ENCODE data around the gene SLC25A34. TPM values are rescaled to one million over a fixed set of nuclear protein-coding genes. Genes with fewer than 3 reads are reported as not detected.

SLC25A34 gene
- total RNA-seq, 8 experiments from 2014 or later = 0.49 to 1.5 (median 1.0) TPM

Other genes starting within 250 kb of the SLC25A34 start
- 10 to 100 TPM in 6 of 8 experiments, 1 to 10 TPM in 2; 8.2 to 17.1 (median 13.9) TPM for gene CASP9, start 212.0 kb upstream of the SLC25A34 start, total RNA-seq
- 10 to 100 TPM; 14.4 to 26.0 (median 18.0) TPM for gene DNAJC16, start 209.4 kb upstream of the SLC25A34 start, total RNA-seq
- gene AGMAT, start 151.2 kb upstream of the SLC25A34 start, total RNA-seq = 1 to 10 TPM in 2 of 8 experiments, under 1 TPM in 6; 0.14 to 1.2 (median 0.65) TPM
- gene DDI2, start 118.8 kb upstream of the SLC25A34 start, total RNA-seq = 10 to 100 TPM; 11.1 to 47.4 (median 17.0) TPM
- 10 to 100 TPM; 23.7 to 45.7 (median 33.4) TPM for gene PLEKHM2, start 51.9 kb upstream of the SLC25A34 start, total RNA-seq
- under 1 TPM in 1 of 8 experiments, not detected in 7; 0.28 TPM for gene TMEM82, start 6.2 kb downstream of the SLC25A34 start, total RNA-seq
- 10 to 100 TPM in 3 of 8 experiments, 1 to 10 TPM in 5; 2.0 to 35.1 (median 9.6) TPM for gene FBLIM1, start 22.5 kb downstream of the SLC25A34 start, total RNA-seq
- gene UQCRHL, start 71.4 kb downstream of the SLC25A34 start, total RNA-seq = 1 to 10 TPM; 2.7 to 7.2 (median 5.9) TPM
- gene SPEN, start 111.4 kb downstream of the SLC25A34 start, total RNA-seq = 10 to 100 TPM in 7 of 8 experiments, 1 to 10 TPM in 1; 10.0 to 69.9 (median 44.0) TPM
- gene ZBTB17, start 239.8 kb downstream of the SLC25A34 start, total RNA-seq = 10 to 100 TPM; 18.2 to 48.9 (median 38.4) TPM